Inferior parietal cortex (tissue), 1 donor: ENCODE data around the gene RIMBP3C.
"Not testable (repeated sequence)": the region's sequence is repeated elsewhere in the genome, so short reads cannot be mapped to it uniquely, and the experiment has no call there.

Source experiments
- DNase-seq: peaks from one replicate; pipeline ENCODE4 v3.0.0-alpha.2; 2016; ENCODE audit errors: extremely low spot score

Gene RIMBP3C

DNA sequence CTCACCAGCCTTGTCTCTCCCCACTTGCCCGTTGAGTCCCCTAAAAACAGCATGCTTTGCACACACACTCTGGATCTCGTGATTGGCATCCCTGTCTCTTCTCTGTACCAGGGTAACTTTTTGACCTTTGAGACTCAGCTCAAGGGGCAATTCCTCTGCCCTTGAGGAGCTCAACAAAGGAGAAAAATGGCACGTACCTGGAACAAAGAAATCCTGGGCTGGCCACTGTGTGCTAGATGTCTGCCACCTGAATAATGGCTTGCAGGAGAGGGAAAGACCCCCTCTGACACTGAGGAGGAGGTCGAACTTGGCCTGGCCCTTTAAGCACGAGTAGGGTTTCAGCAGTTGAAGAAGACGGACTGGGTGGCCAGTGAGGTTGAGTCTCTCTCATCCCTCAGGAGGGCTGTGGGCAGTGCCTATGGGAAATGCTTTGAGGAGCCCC lies 22.1 kb upstream of the RIMBP3C start:
- DNase-seq, result no peak

DNA sequence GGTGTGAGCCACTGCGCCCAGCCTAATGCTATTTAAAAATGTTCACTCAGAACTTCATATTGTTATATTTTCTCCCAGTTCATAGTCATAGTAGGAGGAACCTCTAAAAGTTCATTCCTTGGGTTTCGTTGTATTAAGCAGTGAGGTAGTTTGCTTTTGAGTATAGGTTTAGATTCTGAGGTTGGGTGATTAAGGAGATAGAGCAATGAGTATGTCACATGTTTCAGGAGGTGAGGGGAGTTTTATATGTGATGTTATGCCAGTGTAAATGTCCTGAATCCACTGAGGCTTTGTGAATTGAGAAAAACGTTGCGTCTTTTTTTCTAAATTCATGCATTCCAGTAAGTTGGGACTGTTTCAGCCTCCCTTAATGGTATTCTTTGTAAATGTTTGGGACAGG lies 20.4 kb upstream of the RIMBP3C start:
- no peak for DNase-seq

GRCh38 chr22:21570398-21570797 lies 19.1 kb upstream of the RIMBP3C start:
- no peak for DNase-seq

- DNase-seq, result no peak
Measured at GRCh38 chr22:21569459-21570170, 18.4 kb upstream of the RIMBP3C start.

DNA sequence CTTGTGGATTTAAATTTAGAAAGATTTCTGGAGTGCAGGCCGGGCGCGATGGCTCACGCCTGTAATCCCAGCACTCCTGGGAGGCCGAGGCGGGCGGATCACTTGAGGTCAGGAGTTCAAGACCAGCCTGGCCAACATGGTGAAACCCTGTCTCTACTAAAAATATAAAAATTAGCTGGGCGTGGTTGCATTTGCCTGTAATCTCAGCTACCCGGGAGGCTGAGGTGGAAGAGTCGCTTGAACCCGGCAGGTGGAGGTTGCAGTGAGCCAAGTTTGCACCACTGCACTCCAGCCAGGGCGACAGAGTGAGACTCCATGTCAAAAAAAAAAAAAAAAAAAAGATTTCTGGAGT lies 17.8 kb upstream of the RIMBP3C start:
- DNase-seq, result not testable (repeated sequence)

DNA sequence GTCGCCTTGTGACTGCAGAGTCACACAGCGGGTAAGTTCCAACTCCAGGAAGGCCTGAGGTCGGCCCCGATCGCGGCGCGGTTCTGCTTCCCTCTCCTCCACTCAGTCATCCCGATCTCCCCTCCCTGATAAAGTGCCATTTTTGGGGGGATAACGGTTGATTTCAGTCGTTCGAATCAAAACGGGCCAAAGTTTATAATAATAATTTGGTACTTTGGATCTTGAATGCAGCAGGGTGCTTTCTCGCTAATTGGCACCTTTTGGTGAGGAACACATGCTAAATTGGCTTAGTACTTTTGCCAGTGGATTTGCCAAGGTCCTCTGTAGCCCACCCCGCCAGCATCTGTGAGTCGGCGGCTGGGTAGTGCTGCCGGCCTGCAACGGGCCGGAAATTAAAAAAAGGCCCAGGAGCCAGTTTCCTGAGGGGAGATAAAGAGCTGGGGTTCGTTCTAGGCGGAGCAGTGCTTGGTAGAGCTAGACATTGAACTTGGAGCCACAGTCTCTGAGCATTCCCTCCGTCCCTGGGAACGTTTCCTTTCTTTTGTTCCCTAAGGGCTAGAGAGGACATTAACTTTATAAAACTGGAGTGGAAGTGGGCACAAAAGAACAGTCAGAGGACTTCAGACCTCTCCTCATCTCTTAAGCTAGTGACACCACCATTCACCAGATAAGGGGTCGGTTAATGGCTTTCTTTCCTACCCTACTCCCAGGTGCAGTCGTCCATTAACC lies 17.2 kb upstream of the RIMBP3C start:
- DNase-seq, result no peak

DNA sequence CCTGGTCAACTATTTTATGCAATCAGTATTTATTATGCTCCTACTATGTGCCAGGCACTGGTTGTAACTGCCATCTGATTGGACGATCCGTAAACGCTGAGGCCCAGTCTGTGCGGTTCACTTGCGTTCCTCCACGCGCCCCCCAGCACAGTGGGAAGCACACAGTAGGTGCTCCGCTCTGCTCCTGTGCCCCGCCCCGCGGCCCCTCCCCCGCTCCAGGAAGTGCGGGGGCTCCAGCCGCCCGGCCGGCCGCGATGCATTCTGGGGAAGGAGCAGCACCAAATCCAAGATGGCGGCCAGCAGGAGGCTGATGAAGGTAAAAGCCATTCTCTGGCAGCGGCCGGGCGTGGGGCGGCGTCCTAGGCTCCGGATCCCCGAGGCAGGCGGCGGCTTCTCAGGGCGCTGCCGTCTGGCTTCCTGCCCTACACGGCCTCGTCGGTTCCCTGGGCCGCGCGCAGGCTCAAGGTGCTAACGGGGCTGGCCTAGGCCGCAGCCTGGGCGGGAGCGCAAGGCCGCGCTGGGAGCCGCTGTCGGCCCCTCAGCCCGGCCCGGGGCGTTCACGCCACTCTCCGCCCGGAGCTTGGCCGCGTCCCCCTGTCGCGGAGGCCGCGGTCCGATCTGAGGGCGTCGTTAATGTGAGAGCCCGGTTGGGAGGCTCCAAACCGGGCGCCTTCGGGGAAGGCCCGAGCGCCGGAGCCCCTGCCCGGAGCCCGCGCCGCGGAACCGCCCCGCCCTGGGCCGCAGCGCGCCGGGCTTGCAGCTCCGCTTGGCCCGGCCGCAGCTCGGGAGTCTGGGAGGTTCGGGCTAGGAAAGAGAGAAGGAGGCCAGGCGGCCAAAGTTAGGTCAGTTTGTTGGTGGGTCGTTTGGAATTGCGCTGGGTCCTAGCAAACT lies 16.4 kb upstream of the RIMBP3C start, which contains the start of gene UBE2L3:
Gene UBE2L3, plus strand, starts transcription at position 259 of the 891 bp plus-strand sequence. Its CDS starts 31 bp downstream, at position 290.
- peak; percentile 89 for DNase-seq

GRCh38 chr22:21564411-21564810 lies 13.2 kb upstream of the RIMBP3C start:
- no peak for DNase-seq

DNA sequence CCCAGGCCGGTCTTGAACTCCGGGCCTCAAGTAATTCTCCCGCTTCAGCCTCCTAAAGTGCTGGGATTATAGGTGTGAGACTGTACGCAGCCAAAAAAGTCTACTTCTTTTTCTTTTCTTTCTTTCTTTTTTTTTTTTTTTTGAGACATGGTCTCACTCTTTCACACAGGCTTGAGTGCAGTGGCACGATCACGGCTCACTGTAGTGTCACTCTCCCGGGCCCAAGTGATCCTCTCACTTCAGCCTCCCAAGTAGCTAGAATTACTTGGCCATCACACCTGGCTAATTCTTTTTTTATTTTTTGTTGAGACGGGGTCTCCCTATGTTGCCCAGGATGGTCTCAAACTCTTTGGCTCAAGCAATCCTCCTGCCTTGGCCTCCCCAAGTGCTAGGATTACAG lies 12.7 kb upstream of the RIMBP3C start:
- no peak for DNase-seq

DNA sequence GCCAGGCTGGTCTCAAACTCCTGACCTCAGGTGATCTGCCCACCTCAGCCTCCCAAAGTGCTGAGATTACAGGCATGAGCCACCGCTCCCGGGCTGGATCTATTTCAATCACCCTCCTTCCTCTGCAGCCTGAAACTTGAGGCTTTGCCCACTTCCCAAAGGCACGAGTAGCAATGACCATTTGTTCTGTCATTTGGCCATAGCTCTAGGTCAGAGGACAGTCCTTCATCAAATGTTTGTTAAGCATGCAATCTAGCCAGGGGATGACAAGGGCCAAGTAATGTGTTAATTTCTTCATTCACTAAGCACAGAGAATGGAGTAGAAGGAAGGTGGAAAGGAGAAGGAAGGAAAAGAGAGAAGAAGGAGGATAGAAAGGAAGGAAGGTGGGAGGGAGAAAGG lies 9.4 kb upstream of the RIMBP3C start:
- not testable (repeated sequence) for DNase-seq

DNA sequence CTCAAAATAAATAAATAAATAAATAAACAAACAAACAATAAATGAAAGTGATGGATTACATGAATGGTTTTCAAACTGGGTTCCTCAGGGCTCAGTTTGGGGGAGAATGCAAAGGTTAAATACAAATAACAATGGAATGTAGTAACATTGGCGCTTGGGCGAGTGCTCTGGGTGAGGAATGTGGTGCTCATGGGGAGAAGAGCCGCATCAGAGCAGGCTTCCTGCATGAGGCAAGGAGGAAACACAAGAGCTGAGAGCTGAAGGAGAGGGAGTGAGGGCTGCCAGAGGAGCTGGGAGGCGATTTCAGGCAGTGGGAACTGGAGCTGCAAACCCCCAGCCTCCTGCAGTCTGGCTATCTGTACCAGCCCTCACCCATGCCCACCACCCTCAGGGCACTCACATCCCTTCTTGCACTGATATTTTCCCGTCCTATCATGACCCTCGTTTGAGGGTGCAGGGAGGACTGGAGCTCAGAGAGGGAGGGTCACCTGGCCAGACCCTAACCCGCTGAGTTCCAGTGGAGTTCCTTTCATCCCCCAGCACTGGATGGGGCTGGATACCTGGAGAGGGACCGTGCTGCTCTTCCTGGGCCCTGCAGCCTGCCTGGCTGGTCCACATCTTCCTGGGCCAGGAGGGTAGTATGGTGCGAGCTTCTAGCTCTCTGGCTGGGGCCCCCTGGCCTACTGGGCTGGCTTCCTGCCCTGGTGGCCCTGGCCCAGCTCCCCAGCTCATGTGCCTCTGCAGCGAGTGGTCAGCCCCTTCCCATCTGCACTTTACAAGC lies 8.3 kb upstream of the RIMBP3C start:
- DNase-seq, result not testable (repeated sequence)

- DNase-seq, result not testable (repeated sequence)
Measured at GRCh38 chr22:21550678-21551047, 598 bp downstream of the RIMBP3C start.

DNA sequence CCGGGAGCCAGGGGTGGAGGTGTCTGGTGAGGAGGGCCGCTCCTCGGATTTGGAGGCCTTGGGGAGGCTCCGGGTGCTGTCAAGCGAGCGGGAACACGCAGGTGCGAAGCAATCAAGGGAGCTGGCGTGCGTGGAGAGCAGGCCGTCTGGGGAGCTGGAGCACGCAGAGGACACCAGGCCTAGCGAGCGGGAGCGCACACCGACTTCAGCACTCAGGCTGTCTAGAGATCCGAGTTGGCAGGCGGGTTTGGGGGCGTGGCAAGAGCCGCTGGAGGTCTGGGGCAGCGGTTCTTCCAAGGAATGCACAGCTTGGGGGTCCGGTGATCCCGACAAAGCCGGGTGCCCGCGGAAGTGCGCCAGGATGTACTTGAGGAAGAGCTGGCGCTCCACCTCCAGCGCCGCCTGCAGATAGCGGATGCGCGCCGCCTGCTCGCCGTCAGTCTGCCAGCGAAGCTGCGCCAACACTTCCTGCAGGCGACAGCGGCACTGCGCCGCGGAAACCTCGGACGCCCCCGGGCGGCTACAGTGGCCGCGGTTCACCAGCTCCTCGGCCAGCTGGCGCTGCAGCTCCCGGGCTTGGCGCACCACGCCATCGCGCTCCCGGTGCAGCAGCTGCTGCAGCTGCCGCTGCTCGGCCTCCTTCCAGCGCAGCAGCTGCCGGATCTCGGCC lies 1.1 kb downstream of the RIMBP3C start:
- not testable (repeated sequence) for DNase-seq

- DNase-seq, result not testable (repeated sequence)
Measured at GRCh38 chr22:21549558-21549957, 1.7 kb downstream of the RIMBP3C start.

GRCh38 chr22:21544432-21545322 lies 6.6 kb downstream of the RIMBP3C start:
- not testable (repeated sequence) for DNase-seq

DNA sequence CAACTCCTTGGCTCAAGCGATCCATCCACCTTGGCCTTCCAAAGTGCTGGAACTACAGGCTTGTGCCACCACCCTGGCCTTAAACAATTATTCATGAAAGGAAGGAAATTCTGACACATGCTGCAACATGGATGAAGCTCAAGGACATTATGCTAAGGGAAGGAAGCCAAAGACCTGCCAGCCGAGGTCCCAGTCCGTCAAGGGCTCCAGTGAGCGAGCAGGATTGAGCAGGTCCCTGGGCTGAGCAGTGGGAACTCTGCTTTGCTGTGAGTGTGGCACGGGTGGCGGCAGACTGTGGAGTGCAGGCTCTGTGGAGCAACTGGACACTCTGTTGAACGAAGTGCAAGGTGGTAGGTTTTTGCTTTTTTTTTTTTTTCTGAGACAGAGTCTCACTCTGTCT lies 11.4 kb downstream of the RIMBP3C start:
- DNase-seq, result not testable (repeated sequence)

DNA sequence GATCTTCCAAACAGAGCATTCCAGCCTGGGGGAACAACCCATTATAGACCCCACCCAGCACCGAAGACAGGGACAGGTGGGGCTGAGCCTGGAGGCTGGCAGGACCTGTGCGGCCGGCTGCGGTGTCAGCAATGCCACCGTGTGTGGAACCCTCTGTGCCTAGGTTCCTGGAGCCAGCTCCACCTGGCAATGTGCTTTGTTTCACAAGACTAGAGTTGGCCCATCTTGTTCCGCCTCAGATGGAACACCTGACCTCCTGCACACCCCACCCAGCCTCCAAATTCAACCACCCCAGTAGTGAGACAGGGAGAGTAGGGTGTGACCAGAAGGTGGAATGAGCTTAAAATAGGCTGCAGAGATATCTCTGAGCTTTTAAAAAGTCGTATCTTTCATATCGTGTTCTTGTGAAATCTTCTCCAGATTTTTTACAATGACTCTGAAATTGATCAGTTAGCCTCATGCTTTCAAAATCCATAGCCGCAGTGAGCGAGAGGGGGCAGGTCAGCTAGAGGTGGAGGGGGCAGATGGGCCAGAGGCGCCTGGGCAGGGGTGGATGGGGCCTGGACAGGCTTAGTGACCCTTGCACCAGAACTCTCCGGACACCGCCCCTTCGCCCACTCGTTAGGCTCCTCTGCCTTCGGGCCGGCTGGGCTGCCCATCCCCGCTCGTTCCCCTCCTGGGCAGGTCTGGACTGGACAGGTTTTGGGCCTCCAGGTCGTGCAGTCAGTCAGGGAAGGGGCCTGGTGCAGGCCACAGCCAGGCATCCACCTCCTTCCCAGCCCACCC lies 18.2 kb downstream of the RIMBP3C start:
- DNase-seq, result not testable (repeated sequence)

- DNase-seq, result not testable (repeated sequence)
Measured at GRCh38 chr22:21531525-21531924, 19.7 kb downstream of the RIMBP3C start.
